HT-29 (cell line): ENCODE results near the gene CHPF. TPM values are rescaled to one million over a fixed set of nuclear protein-coding genes. Genes with fewer than 3 reads are reported as not detected.

Experiments used
- DNase-seq: peaks from one replicate; pipeline ENCODE4 v3.0.0-alpha.2; 2015; ENCODE audit warnings: low spot score
- total RNA-seq: library from RNA; depleted of rRNA; stranded (reverse); fragments of >200 nt; shearing (Covaris generic); gene quantifications from 2 replicates; pipeline ENCODE4 v1.2.3, GENCODE V29; 2014

CHPF gene
- total RNA-seq, 1 experiment from 2014 or later = 75.4 TPM

GRCh38 chr2:219514836-219515235 is 28.8 kb downstream of the CHPF start:
- DNase-seq = no peak

GRCh38 chr2:219514196-219514761 is 29.3 kb downstream of the CHPF start, which contains the start of gene ASIC4:
TSS of gene ASIC4 (plus strand) at chr2:219514482. CDS start at chr2:219514725, 243 bp downstream.
- no peak for DNase-seq

GRCh38 chr2:219513787-219514186 is 29.8 kb downstream of the CHPF start:
- no peak for DNase-seq

- DNase-seq = no peak
Observed at GRCh38 chr2:219512524-219513216, 30.9 kb downstream of the CHPF start.

- no peak for DNase-seq
Observed at GRCh38 chr2:219511547-219512325, 31.9 kb downstream of the CHPF start.

GRCh38 chr2:219510512-219511135 is 33.0 kb downstream of the CHPF start:
- no peak for DNase-seq

- peak; percentile 49 for DNase-seq
Observed at GRCh38 chr2:219509780-219510511, 33.7 kb downstream of the CHPF start.

GRCh38 chr2:219508971-219509779 is 34.4 kb downstream of the CHPF start:
- no peak for DNase-seq

- DNase-seq = no peak
Observed at GRCh38 chr2:219508444-219508734, 35.2 kb downstream of the CHPF start.

GRCh38 chr2:219507581-219508443 is 35.8 kb downstream of the CHPF start:
- DNase-seq = no peak

- DNase-seq = no peak
Observed at GRCh38 chr2:219506802-219507526, 36.6 kb downstream of the CHPF start.

- no peak for DNase-seq
Observed at GRCh38 chr2:219506153-219506801, 37.3 kb downstream of the CHPF start.

GRCh38 chr2:219505585-219505984 is 38.0 kb downstream of the CHPF start:
- no peak for DNase-seq

- no peak for DNase-seq
Observed at GRCh38 chr2:219502618-219503017, 41.0 kb downstream of the CHPF start.

- no peak for DNase-seq
Observed at GRCh38 chr2:219501849-219502248, 41.8 kb downstream of the CHPF start.

GRCh38 chr2:219500135-219500534 is 43.5 kb downstream of the CHPF start:
- DNase-seq = no peak

GRCh38 chr2:219499555-219499954 is 44.1 kb downstream of the CHPF start:
- no peak for DNase-seq

- no peak for DNase-seq
Observed at GRCh38 chr2:219499058-219499307, 44.6 kb downstream of the CHPF start.
